T-cell (primary cell): ENCODE measurements around the gene ADAMTS17. TPM values are rescaled to one million over a fixed set of nuclear protein-coding genes. Genes with fewer than 3 reads are reported as not detected.

Experiments
- ATAC-seq, 4 experiments: fragments of 200-7000 bp in 3 of 4; fragments of 150-1000 bp in 1 of 4; cut with Tn5 transposase; replicated peaks in 1 of 4; 1 replicate in 3 of 4; 2 replicates in 1 of 4; pipeline ENCODE4 v1.10.0; 2021; ENCODE audit warnings: moderate library complexity in 3 of 4, mild to moderate bottlenecking in 2 of 4, moderate number of reproducible peaks in 1 of 4
- CTCF ChIA-PET, 2 donors: fragments of 300-600 bp; sonication (Branson Sonifier 250); formaldehyde crosslinking; loops; one replicate each; lab custom pipeline; 2022; ENCODE audit warnings: antibody characterized with exemption in 2 of 2; lab: Charles Lee
- POLR2A ChIA-PET, 2 donors: fragments of 300-600 bp; sonication (Branson Sonifier 250); formaldehyde crosslinking; loops; one replicate each; lab custom pipeline; 2022; ENCODE audit warnings: antibody characterized with exemption in 2 of 2; lab: Charles Lee
- DNase-seq, 35 experiments: peaks; one replicate each; pipeline versions ENCODE4 v3.0.0 to v3.0.0-alpha.2; 2013 to 2023
- H3K27ac ChIP-seq: one replicate; pipeline ENCODE4 v1.5.1; 2013; ENCODE audit warnings: low read length
- H3K27me3 ChIP-seq, 2 experiments: replicated peaks in 1 of 2; 1 replicate in 1 of 2; 2 replicates in 1 of 2; pipeline versions ENCODE4 v1.6.1 to v1.7.0; 2013; ENCODE audit warnings: low read length in 1 of 2, mixed read lengths in 1 of 2; ENCODE audit not compliant: control insufficient read depth in 2 of 2, insufficient read depth in 2 of 2; ENCODE audit errors: extremely low read depth in 1 of 2
- H3K36me3 ChIP-seq, 2 donors: 1 replicate in 1 of 2; 2 replicates in 1 of 2; pipeline versions ENCODE4 v1.6.1 to v1.7.0; 2013; ENCODE audit warnings: low read length in 1 of 2; ENCODE audit not compliant: control insufficient read depth in 2 of 2, insufficient read depth in 1 of 2; ENCODE audit errors: extremely low read depth in 1 of 2
- H3K4me1 ChIP-seq, 2 experiments: 1 replicate in 1 of 2; 2 replicates in 1 of 2; pipeline versions ENCODE4 v1.6.1 to v1.7.0; 2013; ENCODE audit warnings: low read length in 2 of 2, mixed read lengths in 1 of 2; ENCODE audit not compliant: insufficient read depth in 2 of 2, control insufficient read depth in 1 of 2; ENCODE audit errors: extremely low read depth in 1 of 2
- H3K4me3 ChIP-seq, 2 donors: 1 replicate in 1 of 2; 2 replicates in 1 of 2; pipeline versions ENCODE4 v1.5.1 to v1.7.0; 2013; ENCODE audit warnings: mild to moderate bottlenecking in 2 of 2, low read length in 1 of 2, moderate library complexity in 1 of 2; ENCODE audit not compliant: control insufficient read depth in 1 of 2; ENCODE audit errors: extremely low read depth in 1 of 2
- H3K9me3 ChIP-seq: 2 replicates; pipeline ENCODE4 v1.7.0; 2013
- H3K27ac Mint-ChIP-seq, 2 donors: one replicate each; pipeline ENCODE4 v1.8.0; 2020 to 2021; ENCODE audit warnings: mild to moderate bottlenecking in 2 of 2, mixed read lengths in 2 of 2
- H3K27me3 Mint-ChIP-seq, 2 donors: one replicate each; pipeline ENCODE4 v1.8.0; 2021 to 2022; ENCODE audit warnings: mixed read lengths in 2 of 2
- H3K36me3 Mint-ChIP-seq: one replicate; pipeline ENCODE4 v1.8.0; 2021; ENCODE audit warnings: mixed read lengths
- H3K4me1 Mint-ChIP-seq, 3 donors: one replicate each; pipeline ENCODE4 v1.8.0; 2020 to 2022; ENCODE audit warnings: mixed read lengths in 3 of 3, mild to moderate bottlenecking in 1 of 3
- H3K4me3 Mint-ChIP-seq, 3 donors: one replicate each; pipeline ENCODE4 v1.8.0; 2020 to 2022; ENCODE audit warnings: mild to moderate bottlenecking in 3 of 3, mixed read lengths in 3 of 3, moderate library complexity in 3 of 3
- H3K9me3 Mint-ChIP-seq, 3 donors: one replicate each; pipeline ENCODE4 v1.8.0; 2020 to 2022; ENCODE audit warnings: mixed read lengths in 3 of 3
- WGBS: methylation state at CpG from one replicate; pipeline ENCODE4 v1.1.5; 2013; ENCODE audit warnings: missing lambda C conversion rate; ENCODE audit not compliant: insufficient coverage; 5-methylcytosine and 5-hydroxymethylcytosine counted together
- total RNA-seq, 35 experiments: library from RNA in 6 of 35; stranded (reverse) in 6 of 35; fragments of 120-200 nt in 1 of 35; gene quantifications; one replicate each; pipeline versions ENCODE4 v1.2.1 to v1.2.4 and lab custom pipeline; 2013 to 2026

Gene ADAMTS17
- total RNA-seq, 5 donors from 2014 or later (not counting 1 experiment from before 2014, with no cell fraction given): 8.9 to 17.8 (median 11.6) TPM

DNA sequence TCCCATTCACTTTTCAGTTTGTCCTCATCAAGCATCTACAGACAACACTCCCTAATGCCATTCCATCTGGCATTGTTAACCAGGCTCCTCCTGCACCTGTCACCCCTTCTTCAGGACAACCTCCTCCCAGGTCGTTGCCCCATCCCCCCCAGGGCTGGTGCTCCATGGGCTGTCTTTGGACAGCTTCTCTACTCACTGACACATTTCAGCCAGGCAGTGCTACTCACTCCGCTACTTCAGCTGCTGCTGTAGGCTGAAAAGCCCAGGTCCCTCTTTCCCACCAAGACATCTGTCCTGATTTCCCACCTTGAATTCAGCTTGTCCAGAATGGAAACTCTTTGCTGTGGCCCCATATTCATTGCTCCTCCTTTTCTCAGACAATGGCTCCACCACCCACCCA is 61.9 kb downstream of the ADAMTS17 start:
- no peaks in the 10 kb centered on the region for H3K4me1 ChIP-seq
- Mint-ChIP-seq H3K4me1 (no peaks in the 10 kb centered on the region), H3K36me3 (peaks cover 48% of the 10 kb centered on the region), H3K27ac (no peak overlapping the region), H3K9me3 (peaks cover 0 to 3% (median 0%) of the 10 kb centered on the region in 3 donors), H3K4me3 (no peak overlapping the region), H3K27me3 (no peaks in the 10 kb centered on the region)
- H3K27ac ChIP-seq: no peak overlapping the region
- ChIA-PET POLR2A (no interaction called here), CTCF (no interaction called here)
- no peak for ATAC-seq
- DNase-seq: no peak
- no peak overlapping the region for H3K4me3 ChIP-seq
- peaks cover 0 to 2% of the 10 kb centered on the region in 2 donors for H3K36me3 ChIP-seq
- no peaks in the 10 kb centered on the region for H3K27me3 ChIP-seq
- no peaks in the 10 kb centered on the region for H3K9me3 ChIP-seq
- WGBS: 69% methylated on average over 2 of the region's 2 CpGs

DNA sequence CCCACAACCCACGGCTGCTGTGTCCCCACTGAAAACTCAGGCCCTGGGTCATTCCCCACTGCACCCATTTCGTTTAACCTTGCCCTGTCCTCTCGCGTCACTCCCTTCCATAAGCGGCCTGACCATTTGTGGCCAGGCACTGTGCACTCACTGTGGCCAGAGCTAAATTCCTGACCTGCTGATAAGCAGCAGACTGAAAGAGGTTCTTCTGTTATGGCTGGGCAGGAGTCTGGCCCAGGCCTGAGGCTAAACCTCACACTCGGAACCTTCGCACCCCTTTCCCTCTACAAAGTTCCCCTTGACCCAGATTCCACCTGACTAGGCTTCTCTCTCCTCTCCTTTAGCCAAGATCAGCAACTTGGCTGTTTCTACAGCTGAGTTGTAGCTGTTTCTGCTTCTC is 62.3 kb downstream of the ADAMTS17 start:
- ATAC-seq: no peak
- ChIA-PET POLR2A (no interaction called here), CTCF (no interaction called here)
- WGBS: 87% methylated on average over 6 of the region's 7 CpGs
- no peaks in the 10 kb centered on the region for H3K4me1 Mint-ChIP-seq
- no peak overlapping the region for H3K27ac ChIP-seq
- peaks cover 49% of the 10 kb centered on the region for H3K36me3 Mint-ChIP-seq
- H3K9me3 Mint-ChIP-seq: peaks cover 0 to 4% (median under 1%) of the 10 kb centered on the region in 3 donors
- H3K4me3 Mint-ChIP-seq: no peak overlapping the region
- no peaks in the 10 kb centered on the region for H3K27me3 Mint-ChIP-seq
- no peaks in the 10 kb centered on the region for H3K27me3 ChIP-seq
- no peak overlapping the region for H3K27ac Mint-ChIP-seq
- no peak overlapping the region for H3K4me3 ChIP-seq
- no peak for DNase-seq
- H3K36me3 ChIP-seq: peaks cover 0 to 2% of the 10 kb centered on the region in 2 donors
- H3K4me1 ChIP-seq: no peaks in the 10 kb centered on the region
- H3K9me3 ChIP-seq: no peaks in the 10 kb centered on the region

DNA sequence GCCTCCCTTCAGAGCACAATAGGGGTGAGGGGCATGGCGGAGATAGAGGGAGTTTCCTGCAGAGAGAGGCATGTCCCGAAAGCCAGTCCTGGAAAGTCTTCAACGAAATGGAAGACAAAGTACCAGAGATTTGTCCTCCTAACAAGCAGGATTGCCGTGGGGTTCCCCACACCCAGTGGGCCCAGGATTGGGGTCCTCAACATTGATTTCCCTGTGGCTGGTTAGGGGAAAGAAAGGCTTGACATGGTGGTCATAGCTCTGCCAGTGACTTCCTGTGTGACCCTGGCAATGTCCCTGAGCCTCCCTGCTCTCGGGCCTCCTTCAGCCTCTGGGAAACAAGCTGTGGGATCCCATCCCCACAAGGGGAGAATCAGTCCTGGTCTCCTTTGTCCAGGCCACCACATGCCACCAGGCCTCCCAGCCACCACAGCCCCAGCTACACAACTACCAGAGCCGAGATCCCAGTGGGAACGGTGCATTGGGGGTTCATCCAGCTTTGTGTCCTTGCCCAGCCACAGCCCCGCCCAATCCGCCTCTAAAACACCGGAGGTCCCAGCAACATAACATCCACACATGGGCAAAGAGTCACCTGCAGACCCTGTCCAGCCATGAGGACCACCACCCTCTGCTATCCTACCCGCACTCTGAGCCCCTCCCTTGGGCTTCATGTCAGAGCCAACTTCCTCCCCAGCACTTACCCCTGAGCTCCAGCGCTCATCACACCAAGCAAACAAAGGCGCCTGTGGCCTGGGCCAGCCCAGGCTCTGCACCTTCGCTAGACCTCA is 63.0 kb downstream of the ADAMTS17 start:
- peaks cover 0 to 2% of the 10 kb centered on the region in 2 donors for H3K36me3 ChIP-seq
- POLR2A ChIA-PET: no interaction called here
- H3K27me3 ChIP-seq: no peaks in the 10 kb centered on the region
- H3K9me3 ChIP-seq: no peaks in the 10 kb centered on the region
- no peak overlapping the region for H3K27ac Mint-ChIP-seq
- CTCF ChIA-PET: no interaction called here
- H3K4me1 Mint-ChIP-seq: no peaks in the 10 kb centered on the region
- no peak for DNase-seq
- no peak for ATAC-seq
- H3K4me3 ChIP-seq: no peak overlapping the region
- peaks cover 5 to 11% (median 7%) of the 10 kb centered on the region in 3 donors for H3K9me3 Mint-ChIP-seq
- H3K36me3 Mint-ChIP-seq: peaks cover 55% of the 10 kb centered on the region
- H3K4me3 Mint-ChIP-seq: no peak overlapping the region
- WGBS: 73% methylated on average over 14 of the region's 14 CpGs
- H3K4me1 ChIP-seq: no peaks in the 10 kb centered on the region
- no peak overlapping the region for H3K27ac ChIP-seq
- H3K27me3 Mint-ChIP-seq: no peaks in the 10 kb centered on the region

DNA sequence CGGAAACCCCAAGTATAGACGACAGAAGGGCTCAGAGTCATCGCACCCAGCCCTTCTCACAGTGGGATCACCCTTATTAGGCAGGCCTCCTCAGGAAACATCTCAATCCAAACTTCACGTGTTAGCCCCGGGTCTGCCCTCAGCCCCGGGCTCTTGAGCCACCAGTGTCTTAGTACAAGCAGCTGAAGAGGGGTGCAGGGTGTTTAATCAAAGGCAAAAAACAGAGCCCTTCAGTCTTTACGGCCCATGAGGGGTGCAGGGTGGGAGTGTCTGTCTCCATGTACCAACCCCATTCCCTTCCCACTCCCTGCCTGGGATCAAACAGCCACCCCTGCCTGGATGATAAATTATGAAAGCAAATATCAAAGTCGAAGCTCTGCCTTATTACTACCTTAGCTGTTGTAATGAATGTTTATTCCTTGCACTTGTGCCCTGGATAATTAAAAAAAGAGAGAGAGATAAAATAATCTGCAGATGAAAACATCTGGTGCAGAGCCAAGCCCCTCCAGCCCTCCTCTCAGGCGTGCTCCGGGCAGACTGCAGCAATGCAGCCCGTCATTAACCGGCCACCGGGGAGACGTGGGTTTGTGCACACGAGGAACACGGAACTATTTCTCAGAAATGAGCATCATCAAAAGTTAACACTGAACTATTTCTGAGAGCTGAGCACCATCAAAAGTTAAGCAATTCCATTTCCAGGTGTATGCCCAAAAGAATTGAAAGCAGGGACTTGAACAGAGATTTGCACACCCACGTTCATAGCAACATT is 64.5 kb downstream of the ADAMTS17 start:
- DNase-seq: no peak
- no peak overlapping the region for H3K27ac ChIP-seq
- H3K27ac Mint-ChIP-seq: no peak overlapping the region
- H3K9me3 ChIP-seq: no peaks in the 10 kb centered on the region
- WGBS: 86% methylated on average over 10 of the region's 17 CpGs
- H3K4me1 Mint-ChIP-seq: no peaks in the 10 kb centered on the region
- CTCF ChIA-PET: no interaction called here
- H3K27me3 Mint-ChIP-seq: no peaks in the 10 kb centered on the region
- POLR2A ChIA-PET: no interaction called here
- H3K4me3 ChIP-seq: no peak overlapping the region
- peaks cover 20 to 25% (median 23%) of the 10 kb centered on the region in 3 donors for H3K9me3 Mint-ChIP-seq
- no peak for ATAC-seq
- no peaks in the 10 kb centered on the region for H3K27me3 ChIP-seq
- no peak overlapping the region for H3K4me3 Mint-ChIP-seq
- no peaks in the 10 kb centered on the region for H3K4me1 ChIP-seq
- H3K36me3 Mint-ChIP-seq: peaks cover 61% of the 10 kb centered on the region
- peaks cover 0 to 2% of the 10 kb centered on the region in 2 donors for H3K36me3 ChIP-seq

DNA sequence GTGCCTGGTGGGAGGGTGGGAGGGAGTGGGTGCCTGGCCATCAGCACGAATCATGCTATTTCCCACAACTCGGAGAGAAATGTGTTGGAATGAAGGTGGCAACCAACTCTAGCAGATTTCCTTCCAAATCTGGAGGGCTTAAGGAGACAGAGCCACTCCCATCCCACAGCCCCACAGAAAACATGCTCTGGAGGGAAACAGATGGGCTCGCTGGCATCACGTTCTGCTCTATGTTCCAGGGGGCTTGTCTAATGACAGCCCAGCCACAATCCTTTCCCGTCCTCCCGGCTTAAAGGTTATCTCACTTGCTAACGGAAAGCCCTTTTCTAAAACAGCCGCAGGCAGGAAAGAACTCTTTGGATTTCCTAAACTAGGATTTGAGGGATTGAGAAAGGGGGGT is 65.3 kb downstream of the ADAMTS17 start:
- no peaks in the 10 kb centered on the region for H3K27me3 Mint-ChIP-seq
- Histone ChIP-seq H3K27me3 (no peaks in the 10 kb centered on the region), H3K9me3 (no peaks in the 10 kb centered on the region), H3K27ac (no peak overlapping the region), H3K36me3 (peaks cover 0 to 2% of the 10 kb centered on the region in 2 donors), H3K4me3 (no peak overlapping the region), H3K4me1 (no peaks in the 10 kb centered on the region)
- ChIA-PET CTCF (no interaction called here), POLR2A (no interaction called here)
- H3K9me3 Mint-ChIP-seq: peaks cover 26 to 30% (median 26%) of the 10 kb centered on the region in 3 donors
- DNase-seq (no peak), ATAC-seq (no peak)
- H3K27ac Mint-ChIP-seq: no peak overlapping the region
- WGBS: 57% methylated on average over 3 of the region's 8 CpGs
- peaks cover 67% of the 10 kb centered on the region for H3K36me3 Mint-ChIP-seq
- no peak overlapping the region for H3K4me3 Mint-ChIP-seq
- no peaks in the 10 kb centered on the region for H3K4me1 Mint-ChIP-seq

DNA sequence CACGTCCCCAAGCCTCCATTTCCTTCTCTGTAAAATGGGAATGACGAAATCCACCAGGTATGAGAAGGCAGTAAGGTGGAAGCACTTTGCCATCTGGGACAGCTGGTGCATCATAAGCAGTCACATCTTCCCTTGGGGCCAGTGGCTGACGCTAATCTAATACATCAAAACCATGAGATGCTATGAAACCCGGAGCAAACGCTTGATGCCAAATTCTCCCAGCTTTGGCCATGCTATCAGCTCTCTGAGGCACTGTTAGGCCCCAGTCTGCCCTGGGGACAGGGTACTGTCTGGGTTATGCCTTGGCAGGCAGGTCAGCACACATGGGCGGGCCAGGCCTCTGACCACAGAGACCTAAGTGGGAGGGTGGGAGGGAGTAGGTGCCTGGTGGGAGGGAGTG is 66.1 kb downstream of the ADAMTS17 start:
- Histone ChIP-seq H3K36me3 (peaks cover 0 to 2% of the 10 kb centered on the region in 2 donors), H3K27ac (no peak overlapping the region), H3K27me3 (no peaks in the 10 kb centered on the region), H3K9me3 (no peaks in the 10 kb centered on the region), H3K4me3 (no peak overlapping the region), H3K4me1 (no peaks in the 10 kb centered on the region)
- ChIA-PET CTCF (no interaction called here), POLR2A (no interaction called here)
- H3K9me3 Mint-ChIP-seq: peaks cover 30 to 37% (median 30%) of the 10 kb centered on the region in 3 donors
- no peak for ATAC-seq
- no peak for DNase-seq
- 83% methylated on average over 3 of the region's 6 CpGs for WGBS
- H3K4me1 Mint-ChIP-seq: no peaks in the 10 kb centered on the region
- no peaks in the 10 kb centered on the region for H3K27me3 Mint-ChIP-seq
- peaks cover 61% of the 10 kb centered on the region for H3K36me3 Mint-ChIP-seq
- no peak overlapping the region for H3K4me3 Mint-ChIP-seq
- no peak overlapping the region for H3K27ac Mint-ChIP-seq
